NCI-H82 treated with DMSO at 0.1 percent for 48 hours (cell line): ENCODE results near the gene EIF4E.
"Not testable (repeated sequence)": the region's sequence is repeated elsewhere in the genome, so short reads cannot be mapped to it uniquely, and the experiment has no call there.

Experiments used
- DNase-seq: peaks from one replicate; lab custom pipeline; 2025; ENCODE audit not compliant: unreplicated experiment; lab: John Stamatoyannopoulos, UW

EIF4E gene

DNA sequence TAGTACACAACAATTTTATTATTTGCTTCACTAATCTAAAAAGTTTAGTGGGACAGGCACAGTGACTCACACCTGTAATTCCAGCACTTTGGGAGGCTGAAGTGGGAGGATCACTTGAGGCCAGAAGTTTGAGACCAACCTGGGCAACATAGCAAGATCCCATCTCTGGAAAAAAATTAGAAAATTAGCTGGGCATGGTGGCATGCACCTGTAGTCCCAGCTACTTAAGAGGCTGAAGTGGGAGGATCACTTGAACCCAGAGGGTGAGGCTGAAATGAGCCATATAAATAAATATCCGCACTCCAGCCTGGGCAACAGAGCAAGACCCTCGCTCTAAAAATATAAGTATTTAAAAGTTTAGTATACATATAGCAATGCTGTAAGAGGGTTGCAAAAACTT, 42.6 kb downstream of the EIF4E start:
- not testable (repeated sequence) for DNase-seq

DNA sequence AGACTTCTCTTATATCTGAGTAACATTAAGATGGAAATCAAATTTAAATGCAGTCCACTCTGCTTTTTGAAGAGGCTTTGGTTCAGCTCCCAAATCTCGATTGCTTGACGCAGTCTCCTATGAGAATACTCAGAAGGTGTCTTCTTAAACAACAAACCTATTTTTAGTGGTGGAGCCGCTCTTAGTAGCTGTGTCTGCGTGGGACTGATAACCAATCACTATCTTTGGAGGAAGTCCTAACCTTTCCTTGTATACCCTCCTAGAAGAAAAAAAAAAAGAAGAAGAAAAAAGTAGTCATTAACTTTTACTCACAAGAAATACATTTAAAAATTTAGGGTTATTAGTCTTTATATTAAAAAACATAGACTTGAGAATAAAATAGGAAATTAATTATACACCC, 48.0 kb downstream of the EIF4E start:
- DNase-seq: not testable (repeated sequence)

DNA sequence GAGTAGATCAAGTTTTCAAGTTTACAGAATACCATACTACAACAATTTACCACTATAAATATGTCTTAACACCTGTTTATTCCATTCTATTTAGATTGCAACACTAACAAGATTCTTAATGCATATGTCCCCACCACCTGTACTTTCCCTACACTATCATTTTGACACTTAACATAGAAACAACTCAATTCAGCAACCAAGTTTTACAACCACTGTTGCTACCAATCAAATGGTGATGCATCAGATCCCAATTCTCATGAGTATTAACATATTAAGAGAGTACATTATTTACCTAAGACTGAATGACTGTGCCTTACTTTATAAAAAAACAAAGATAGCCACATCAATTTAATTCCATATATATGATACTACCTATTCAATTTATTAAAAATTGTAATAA, 49.4 kb downstream of the EIF4E start:
- DNase-seq: no peak

DNA sequence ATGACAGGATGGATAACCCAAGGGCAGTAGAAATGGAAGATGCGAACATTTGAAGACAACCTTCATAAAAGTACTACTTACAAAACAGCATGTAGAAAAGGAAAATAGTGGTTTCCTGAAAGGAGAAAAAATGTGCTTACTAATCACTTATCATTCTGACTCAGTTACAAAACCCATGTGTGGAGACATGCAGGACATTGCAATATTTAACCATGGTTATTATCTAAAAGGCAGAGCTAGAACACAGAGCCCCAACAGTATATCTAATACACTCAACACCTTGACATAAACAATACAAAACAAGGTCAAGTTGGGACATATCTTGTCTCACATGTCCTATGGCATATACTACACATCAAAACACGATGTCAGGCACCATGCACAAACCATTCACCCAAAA, 55.9 kb downstream of the EIF4E start:
- no peak for DNase-seq

DNA sequence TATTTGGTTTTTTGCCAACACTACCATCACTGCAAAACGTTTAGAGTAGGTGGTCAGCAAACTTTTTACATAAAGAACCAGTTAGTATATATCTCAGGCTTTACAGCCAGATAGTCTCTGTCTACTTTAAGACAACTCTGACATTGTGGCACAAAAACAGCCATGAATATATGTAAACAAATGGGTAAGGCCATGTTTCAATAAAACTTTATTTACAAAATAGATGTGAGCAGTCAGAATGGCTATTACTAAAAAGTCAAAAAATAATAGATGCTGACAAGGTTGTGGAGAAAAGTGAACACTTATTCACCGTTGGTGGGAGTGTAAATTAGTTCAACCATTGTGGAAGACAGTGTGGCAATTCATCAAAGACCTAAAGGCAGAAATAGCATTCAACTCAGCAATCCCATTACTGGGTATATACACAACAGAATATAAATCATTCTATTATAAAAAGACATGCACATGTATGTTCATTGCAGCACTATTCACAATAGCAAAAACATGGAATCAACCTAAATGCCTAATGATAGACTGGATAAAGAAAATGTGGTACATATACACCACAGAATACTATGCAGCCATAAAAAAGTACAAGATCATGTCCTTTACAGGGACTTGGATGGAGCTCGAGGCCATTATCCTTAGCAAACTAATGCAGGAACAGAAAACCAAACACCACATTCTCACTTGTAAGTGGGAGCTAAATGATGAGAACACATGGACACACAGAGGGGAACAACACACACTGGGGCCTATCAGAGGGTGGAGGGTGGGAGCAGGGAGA, 56.6 kb downstream of the EIF4E start:
- not testable (repeated sequence) for DNase-seq

DNA sequence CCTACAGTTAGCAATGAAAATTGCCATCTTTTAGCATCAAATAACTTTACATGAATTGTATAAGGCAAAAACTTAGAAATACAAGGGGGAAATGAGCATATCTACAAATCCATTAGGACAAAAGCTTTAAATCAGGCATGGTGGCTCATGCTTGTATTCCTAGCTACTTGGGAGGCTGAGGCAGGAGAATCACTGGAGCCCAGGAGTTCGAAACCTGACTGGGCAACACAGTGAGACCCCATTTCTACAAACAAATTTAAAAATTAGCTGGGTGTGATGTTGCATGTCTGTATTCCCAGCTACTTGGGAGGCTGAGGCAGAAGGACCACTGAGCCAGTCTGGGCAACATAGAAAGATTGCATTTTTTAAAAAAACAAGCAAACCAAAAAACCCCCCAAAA, 61.3 kb downstream of the EIF4E start:
- DNase-seq: no peak

DNA sequence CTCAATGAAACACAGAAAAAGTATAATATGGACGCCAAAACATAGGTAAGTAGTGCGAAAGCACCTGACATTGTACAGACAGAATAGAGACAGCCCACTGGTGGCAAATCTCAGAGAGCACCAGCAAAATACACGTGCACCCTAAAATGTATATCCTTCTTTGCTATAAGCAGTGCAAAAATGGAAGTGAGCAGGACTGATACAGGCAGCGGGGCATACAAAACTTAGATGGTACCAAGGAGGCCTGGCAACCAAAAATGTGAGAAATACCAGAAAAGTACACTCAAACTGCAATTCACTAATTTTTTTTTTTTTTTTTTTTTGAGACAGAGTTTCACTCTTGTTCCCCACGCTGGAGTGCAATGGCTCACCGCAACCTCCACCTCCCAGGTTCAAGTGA, 63.9 kb downstream of the EIF4E start:
- DNase-seq: no peak

DNA sequence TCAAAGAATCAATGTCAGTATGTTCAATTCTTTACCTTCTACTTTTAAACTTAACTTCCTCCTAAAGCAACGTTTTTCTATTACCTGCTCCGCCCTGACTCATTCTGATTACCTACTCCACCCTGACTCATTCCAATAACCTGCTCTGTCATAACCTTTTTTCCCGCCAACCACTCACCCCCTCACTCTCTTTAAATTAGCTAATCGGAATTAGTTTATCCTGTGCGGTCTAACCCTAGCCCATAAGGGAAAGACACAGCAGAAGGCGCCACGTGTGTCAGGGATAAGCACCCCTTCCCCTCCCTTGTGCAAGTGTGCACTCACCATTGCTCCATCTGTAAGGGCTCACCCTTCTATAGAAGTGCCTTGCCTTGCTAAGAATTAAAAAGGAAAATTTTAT, 64.4 kb downstream of the EIF4E start:
- DNase-seq: no peak

DNA sequence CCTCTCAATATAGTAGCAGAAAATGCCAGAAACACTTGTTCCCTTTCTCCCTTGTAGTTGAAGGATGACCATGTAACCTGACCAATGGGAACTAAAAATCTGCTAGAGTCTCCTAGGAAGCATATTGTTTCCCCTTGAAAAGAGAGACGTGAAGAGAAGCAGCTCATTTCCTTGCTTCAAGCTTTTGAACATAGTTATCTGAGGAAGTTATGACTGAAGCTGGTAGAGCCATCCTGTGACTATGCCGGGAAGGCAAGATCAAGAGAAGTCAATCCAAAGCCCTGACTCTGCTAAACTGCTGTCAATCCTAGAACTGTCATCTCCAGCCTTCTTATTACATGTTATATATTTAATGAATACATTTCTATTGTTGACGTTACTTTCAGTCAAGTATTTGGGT, 66.6 kb downstream of the EIF4E start:
- DNase-seq: no peak

DNA sequence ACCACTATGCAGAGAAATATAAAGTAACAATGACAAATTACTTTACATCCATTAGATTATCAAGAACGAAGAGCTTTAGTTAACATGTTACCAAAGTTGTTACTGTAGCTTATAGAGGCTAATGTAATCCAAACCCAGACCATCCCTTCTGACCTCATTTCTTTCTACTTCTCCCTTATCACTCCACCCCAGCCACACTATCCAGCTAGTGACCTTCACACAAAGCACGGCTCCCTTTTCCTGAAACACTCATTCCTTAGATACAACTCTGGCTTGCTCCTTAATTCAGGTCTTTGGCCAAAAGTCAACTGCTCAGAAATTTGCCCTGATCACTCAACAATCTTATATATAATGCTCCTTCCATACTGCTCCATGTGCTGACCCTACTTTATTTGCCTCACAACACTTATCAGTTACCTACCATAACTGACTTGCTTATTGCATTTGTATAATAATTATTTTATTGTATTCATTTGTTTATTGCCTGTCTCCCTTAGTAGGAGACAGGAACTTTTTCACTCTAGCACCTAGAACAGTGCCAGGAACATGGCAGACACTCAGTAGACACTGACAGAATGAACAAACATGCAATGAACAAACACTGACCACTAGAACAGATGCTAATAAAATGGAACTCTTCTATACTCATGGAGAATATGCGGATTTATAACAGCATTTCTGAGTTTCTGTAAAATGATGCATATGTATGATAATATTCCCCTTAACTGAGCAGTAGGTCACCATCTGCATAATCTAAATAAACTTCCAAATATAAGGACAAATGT, 67.6 kb downstream of the EIF4E start:
- no peak for DNase-seq

DNA sequence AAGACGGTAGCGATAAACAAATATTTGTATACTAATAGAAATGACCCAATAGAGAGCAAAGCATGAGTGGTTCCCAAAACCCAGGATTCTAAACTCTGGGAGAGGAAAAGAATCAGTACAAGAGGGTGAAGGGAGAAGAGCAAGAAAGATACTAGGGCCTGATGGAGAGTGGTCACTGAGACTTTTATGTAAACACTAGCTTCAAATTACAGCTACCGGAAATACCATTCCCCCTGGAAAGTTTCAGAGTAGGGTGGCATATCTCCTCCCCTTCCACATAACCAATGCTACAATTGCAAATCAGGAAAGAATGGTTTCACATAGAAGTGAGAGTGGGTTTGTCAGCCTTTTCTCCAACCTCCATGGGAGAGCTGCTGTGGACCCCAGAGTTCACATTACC, 77.1 kb downstream of the EIF4E start:
- no peak for DNase-seq

DNA sequence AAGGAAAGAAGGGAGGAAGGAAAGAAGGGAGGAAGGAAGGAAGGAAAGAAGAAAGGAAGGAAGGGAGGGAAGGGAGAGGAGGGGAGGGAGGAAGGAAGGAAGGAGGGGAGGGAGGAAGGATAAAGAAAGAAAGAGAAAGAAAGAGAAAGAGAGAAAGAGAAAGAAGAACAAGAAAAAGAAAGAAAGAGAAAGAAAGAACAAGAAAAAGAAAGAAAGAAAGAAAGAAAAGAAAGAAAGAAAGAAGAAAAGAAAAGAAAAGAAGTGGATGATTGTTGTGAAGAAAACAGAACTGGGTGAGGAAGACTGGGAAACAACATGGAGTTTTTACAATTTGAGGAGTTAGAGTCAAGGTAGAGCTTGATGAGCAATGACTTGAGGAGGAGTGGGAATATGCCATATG, 78.0 kb downstream of the EIF4E start:
- no peak for DNase-seq

DNA sequence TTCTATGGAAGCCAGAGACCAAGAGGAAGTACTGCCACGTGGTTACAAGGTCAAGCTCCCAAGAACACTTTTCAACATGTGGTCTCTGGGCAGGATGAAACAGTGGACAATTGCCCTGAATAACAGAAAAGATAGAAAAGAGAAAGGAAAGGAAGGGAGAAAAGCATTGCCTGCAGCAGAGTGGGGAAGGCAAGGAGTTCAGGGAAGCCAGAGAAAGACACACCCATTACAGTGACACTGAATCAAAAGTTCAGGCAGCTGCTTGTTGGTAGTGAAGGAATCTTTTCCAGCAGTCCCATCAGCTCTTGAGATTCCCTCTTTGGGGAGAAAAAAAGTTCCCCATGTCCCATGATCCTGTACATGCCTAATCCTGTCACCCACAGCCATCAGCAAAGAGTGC, 80.5 kb downstream of the EIF4E start:
- DNase-seq: no peak

DNA sequence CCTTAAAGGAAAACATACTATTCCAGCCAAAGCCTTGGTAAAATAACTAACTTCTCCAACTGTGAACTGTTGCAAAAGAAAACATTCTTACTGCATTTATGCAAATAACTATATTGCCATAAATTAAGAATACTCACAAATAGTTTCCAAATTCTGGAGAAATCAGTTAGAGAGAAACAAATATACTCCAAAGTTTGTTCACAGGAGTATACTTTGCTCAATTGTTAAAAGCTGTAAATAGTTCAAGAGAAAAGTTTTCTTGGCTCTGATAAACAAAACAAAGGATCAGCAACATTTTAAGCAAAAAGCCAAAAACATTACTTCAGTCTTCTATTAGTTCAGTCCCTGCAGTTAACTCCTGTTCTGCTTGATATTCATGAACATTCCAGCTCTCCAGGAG, 83.0 kb downstream of the EIF4E start:
- no peak for DNase-seq

DNA sequence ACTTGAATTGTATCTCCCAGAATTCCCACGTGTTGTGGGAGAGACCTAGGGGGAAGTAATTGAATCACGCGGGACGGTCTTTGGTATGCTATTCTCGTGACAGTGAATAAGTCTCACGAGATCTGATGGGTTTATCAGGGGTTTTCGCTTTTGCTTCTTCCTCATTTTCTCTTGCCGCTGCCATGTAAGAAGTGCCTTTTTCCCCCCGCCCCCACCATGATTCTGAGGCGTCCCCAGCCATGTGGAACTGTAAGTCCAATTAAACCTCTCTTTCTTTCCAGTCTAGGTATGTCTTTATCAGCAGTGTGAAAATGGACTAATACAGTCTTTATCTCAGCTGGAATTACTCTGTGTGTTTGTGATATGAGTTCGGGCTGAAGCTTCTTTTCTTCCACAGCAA, 86.0 kb downstream of the EIF4E start:
- not testable (repeated sequence) for DNase-seq

DNA sequence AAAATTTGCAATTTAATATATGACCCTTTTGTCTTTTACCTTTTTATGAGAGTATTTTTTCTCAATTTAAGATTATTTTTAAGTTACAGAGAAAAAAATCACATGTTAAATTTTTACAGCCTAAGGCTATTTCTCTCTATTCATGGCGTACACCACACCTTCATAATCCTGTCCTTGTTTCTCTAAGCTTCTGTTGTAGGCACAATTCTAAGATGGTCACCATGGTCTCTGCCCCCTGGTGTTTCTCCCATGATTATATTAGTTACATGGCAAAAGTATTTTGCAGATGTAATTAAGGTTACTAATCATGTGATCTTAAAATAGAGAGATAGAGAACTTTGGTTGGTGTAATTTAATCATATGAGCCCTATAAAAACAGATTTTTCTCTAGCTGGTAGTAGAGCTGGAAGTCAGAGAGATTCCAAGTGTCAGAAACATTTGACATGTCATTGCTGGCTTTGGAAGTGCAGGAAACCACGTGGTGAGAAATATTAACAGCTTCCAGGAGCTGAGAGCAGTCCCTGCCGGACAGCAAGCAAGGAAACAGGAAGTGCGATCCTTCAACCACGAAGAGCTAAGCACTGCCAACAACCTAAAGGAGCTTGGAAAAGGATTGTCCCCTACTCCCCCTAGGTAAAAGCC, 89.8 kb downstream of the EIF4E start:
- DNase-seq: no peak

DNA sequence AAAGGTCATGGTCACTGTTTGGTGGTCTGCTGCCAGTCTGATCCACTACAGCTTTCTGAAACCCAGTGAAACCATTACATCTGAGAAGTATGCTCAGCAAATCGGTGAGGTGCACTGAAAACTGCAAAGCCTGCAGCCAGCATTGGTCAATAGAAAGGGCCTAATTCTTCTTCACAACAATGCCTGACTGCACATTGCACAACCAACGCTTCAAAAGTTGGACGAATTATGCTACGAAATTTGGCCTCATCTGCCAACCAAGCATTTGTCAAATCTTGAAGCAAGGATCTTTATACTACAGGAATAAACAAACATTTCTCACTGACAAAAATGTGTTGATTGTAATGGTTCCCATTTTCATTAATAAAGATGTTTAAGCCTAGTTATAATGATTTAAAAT, 90.4 kb downstream of the EIF4E start:
- no peak for DNase-seq

DNA sequence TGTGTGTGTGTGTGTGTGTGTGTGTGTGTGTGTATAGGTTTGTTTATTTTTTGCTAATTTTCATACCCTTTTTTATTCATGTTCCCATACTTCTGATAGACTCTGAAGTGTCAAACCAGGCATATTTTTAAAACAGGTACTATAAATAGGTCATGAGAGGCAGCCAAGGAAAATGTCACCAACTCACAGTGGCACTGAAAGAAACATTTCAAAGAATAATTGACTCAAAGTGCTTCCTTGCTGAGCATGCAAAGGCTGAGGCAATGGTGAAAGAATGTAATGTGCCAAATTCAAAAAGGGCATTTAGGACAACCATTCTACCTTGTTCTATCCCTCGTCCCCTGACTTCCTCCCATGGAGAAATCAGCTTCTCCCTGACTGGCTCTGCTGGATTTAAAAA, 95.5 kb downstream of the EIF4E start:
- no peak for DNase-seq

DNA sequence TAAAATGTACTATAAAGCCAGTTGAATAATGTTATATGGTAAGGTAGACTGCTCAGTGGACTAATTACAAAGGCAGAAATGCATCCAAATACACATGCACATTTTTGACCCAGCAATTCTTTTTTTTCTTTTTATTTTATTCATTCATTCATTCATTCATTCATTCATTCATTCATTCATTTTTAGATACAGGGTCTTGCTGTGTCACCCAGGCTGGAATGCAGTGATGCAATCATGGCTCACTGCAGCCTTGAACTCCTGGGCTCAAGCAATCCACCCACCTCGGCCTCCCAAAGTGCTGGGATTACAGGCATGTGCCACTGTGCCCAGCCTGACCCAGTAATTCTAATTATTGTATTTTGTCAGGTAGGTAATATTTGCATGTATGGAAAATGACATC, 97.9 kb downstream of the EIF4E start:
- not testable (repeated sequence) for DNase-seq
